Hair follicle dermal papilla cell (primary cell): ENCODE measurements around the gene KIF24. TPM values are rescaled to one million over a fixed set of nuclear protein-coding genes. Genes with fewer than 3 reads are reported as not detected.

Experiments used
- small RNA-seq: library from RNA; depleted of rRNA; stranded (forward); fragments of <200 nt; gene quantifications from one replicate; pipeline ENCODE3, GENCODE V24; 2012
- total RNA-seq: library from RNA; depleted of rRNA; stranded (reverse); fragments of >200 nt; gene quantifications from 2 replicates; pipeline ENCODE4 v1.2.3, GENCODE V29; 2012

KIF24 gene
- total RNA-seq = 0.97 TPM in 2 replicates

GRCh38 chr9:34328987-34329832 lies at the start of gene KIF24, which contains the start of gene NUDT2:
TSS of gene KIF24 (minus strand) at chr9:34329268. CDS start at chr9:34311346, 17,922 bp downstream.
TSS of gene NUDT2 (plus strand) at chr9:34329569. CDS start at chr9:34339040, 9,471 bp downstream.

GRCh38 chr9:34376596-34377403 lies 47.7 kb upstream of the KIF24 start, which contains the start of gene MYORG:
TSS of gene MYORG (minus strand) at chr9:34376898. CDS start at chr9:34372943, 3,955 bp downstream.

Small RNAs within 50 kb of the gene (small RNA-seq; reads per million reads assigned to genes)
- gene RNU2-50P = not detected

Other genes starting within 250 kb of the KIF24 start
- 18.3 and 24.5 TPM in 2 replicates for gene DCAF12, start 202.6 kb downstream of the KIF24 start, total RNA-seq
- 42.5 and 45.8 TPM in 2 replicates for gene UBAP1, start 150.2 kb downstream of the KIF24 start, total RNA-seq
- gene NUDT2, start 301 bp upstream of the KIF24 start, total RNA-seq = 24.0 and 26.6 TPM in 2 replicates
- gene MYORG, start 47.6 kb upstream of the KIF24 start, total RNA-seq = 0.97 and 1.1 TPM in 2 replicates
- 14.9 and 16.5 TPM in 2 replicates for gene FAM219A, start 129.3 kb upstream of the KIF24 start, total RNA-seq
- gene DNAI1, start 129.5 kb upstream of the KIF24 start, total RNA-seq = not detected in 2 replicates
- not detected in 2 replicates for gene ENHO, start 193.7 kb upstream of the KIF24 start, total RNA-seq